NCI-H1417 treated with DMSO at 0.1 percent for 48 hours (cell line): ENCODE data around the gene SLC25A21.
"Not testable (repeated sequence)": the region's sequence is repeated elsewhere in the genome, so short reads cannot be mapped to it uniquely, and the experiment has no call there.

Source experiments
- DNase-seq: peaks from one replicate; lab custom pipeline; 2025; lab: John Stamatoyannopoulos, UW

SLC25A21 gene

DNA sequence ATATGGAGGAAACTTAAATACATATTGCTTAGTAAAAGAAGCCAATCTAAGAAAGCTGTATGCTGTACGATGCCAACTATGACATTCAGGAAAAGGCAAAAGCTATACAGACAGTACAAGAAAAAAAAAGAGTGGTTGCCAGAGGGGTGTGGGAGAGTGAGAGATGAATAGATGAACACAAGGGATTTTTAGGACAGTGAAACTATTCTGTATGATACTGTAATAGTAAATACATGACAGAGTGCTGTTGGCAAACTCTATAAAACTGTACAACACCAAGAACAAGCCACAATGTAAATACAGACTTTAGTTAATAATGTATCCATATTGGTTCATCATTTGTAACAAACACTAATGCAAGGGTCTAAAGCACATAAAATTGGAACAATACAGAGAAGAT lies 14.5 kb upstream of the SLC25A21 start:
- no peak for DNase-seq

DNA sequence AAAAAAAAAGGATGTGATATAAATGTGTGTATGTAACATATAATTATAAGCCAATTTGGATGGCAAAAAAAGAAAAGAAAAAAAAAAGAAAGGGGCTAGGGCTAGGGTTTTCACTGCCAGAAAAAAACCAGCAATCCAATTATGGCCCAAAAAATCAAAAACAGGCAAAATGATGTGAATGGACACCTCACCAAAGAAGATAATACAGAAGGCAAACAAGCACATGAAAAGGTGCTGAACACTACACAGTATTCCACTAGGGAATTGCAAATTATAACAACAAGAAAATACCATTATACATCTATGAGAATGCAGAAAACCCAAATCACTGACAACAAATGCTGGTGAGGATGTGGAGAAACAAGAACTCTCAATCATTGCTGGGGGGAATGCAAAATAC lies 13.3 kb upstream of the SLC25A21 start:
- DNase-seq = no peak

DNA sequence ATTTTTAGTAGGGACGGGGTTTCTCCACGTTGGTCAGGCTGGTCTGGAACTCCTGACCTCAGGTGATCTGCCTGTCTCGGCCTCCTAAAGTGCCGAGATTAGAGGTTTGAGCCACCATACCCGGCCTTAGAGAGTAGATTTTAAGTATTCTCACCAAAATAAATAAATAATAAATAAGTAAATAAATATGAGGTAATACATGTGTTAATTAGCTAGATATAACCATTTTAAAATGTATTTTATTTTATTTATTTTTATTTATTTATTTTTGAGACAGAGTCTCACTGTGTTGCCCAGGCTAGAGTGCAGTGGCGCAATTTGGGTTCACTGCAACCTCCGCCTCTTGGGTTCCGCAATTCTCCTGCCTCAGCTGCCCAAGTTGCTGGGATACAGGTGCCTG lies 12.1 kb upstream of the SLC25A21 start:
- not testable (repeated sequence) for DNase-seq

DNA sequence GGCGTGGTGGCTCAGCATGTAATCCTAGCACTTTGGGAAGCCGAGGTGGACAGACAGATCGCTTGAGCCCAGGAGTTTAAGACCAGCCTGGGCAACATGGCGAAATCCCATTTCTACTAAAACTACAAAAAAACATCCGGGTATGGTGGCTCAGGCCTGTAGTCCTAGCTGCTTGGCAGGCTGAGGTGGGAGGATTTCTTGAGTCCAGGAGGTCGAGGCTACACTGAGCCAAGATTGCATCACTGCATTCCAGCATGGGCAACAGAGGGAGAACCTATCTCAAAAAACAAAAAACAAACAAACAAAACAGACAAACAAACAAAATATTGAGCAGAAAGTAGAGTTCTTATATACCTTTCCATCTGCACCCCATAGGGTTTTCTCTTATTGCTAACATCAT lies 9.0 kb upstream of the SLC25A21 start:
- no peak for DNase-seq

DNA sequence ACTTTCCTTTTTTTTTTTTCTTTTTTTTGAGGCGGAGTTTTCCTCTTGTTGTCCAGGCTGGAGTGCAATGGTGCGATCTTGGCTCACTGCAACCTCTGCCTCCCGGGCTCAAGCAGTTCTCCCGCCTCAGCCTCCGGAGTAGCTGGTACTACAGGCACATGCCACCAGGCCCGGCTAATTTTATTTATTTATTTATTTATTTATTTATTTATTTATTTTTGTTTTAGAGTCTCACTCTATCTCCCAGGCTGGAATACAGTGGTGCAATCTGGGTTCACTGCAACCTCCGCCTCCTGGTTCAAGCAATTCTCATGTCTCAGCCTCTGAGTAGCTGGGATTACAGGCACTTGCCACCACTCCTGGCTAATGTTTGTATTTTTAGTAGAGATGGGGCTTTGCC lies 8.5 kb upstream of the SLC25A21 start:
- not testable (repeated sequence) for DNase-seq

DNA sequence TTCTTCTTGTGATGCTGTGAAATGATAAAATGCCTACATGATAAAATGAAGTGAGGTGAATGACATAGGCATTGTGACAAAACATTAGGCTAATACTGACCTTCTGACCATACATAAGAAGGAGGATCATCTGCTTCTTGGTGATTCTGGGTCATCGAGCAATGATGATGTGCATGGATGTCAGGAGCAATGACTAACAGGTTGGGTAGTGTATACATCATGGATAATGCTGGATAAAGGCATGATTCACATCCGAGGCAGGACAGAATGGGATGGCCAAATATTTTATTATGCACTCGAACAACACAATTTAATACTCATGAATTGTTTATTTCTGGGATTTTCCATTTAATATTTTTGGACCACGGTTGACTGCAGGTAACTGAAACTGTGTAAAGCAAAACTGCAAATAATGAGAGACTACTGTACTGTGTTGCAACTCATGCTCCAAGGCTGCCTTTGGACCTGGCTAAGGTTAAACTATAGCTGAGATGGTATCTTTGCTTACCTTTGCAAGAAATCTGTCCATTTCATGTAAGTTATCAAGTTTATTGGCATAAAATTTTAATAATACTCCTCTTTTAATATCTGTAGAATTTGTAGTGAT lies 7.6 kb upstream of the SLC25A21 start:
- DNase-seq = no peak

DNA sequence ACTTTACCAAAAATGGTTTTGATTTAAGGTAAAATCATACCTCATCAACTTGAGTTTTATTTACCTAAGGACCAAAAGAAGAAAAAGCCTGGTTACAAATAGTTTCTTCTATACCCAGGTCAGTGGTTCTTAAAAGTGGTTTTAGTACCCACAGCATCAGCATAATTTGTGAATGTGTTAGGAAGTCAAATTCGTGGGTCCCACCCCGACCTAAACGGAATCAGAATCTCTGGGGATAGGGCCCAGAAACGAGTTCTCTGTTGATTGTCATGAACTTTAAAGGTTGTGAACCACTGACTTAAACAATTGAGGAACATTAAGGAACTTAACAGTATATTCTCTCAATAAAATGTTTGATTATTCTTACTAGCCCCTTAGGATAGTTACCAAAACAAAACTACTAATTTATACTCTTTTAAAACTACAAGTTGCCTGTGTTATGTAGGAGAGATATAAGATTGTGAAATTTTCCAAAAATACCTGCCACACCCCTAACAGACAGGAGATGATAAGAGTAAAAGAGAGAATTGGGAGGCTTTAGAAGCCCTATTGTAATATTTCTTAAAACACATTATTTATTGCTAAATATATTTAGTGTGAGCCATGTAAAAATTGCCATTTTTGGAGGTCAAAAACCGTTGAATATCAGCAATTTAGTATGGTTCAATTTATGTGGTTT lies 669 bp upstream of the SLC25A21 start:
- no peak for DNase-seq

DNA sequence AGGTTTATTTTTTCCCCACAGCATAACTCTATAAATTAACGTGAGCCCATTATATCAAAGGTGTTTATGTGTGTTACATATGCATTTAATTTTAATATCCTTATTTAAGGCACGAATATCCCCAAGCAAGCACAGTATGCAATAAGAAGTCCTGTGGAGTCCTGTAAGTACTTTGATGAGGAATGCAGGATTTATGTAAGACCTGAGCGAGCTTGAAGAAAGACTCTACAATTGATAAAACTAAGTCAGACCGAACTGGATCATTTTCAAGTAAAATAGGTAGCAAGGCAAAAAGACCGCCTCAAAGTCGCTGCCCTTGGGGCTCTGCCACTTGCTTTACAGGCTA lies 755 bp downstream of the SLC25A21 start:
- DNase-seq = no peak

DNA sequence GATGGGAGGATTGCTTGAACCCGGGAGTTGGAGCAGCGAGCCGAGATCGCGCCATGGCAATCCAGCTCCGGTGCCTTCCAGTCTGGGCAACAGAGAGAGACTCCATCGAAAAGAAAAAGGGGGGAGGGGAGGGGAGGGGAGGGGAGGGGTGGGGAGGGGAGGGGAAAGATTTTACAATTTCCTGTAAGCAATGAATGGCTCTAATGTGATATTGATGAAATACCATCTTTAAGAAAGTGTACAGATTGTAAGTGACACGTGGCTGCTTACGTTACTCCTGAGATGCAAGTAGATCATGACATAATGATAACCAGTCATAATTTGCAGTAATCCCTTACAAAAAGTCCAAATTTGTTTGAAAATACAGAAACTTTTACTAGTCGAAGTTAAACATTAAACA lies 1.4 kb downstream of the SLC25A21 start:
- DNase-seq = no peak

DNA sequence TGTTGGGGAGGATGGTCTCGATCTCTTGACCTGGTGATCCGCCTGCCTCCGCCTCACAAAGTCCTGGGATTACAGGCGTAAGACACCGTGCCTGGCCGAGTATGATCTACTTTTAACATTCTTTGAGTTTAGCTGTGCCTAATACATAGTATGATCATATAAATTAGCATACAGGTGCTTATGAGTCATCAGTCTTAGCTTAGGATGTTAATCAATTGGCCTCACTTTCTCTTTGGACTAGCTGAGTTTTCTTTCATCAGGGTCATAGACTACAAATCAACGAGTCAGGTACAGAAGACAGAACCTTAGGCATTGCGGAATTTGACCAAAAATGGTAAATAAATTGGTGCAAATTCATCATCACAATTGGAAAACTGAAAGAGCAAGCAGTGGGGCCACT lies 2.2 kb downstream of the SLC25A21 start:
- no peak for DNase-seq

DNA sequence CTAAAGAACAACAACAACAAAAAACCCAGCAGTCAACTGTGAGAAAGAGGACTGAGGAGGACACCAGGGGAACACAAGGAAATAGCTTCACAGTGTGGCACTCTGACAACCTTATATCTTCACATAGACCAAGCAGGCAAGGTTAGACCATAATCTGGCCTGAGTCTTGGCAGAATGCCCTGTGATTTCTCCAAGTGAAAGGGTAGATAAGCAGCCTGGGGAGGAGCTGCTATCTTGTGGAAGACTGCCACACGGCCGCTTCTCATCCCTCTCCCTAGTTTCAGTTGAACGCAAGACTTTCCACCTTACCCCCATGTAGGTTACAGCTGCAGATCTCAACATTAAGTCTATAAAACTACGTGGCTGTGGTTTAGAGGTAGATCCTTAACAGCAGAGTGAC lies 3.7 kb downstream of the SLC25A21 start:
- DNase-seq = no peak

DNA sequence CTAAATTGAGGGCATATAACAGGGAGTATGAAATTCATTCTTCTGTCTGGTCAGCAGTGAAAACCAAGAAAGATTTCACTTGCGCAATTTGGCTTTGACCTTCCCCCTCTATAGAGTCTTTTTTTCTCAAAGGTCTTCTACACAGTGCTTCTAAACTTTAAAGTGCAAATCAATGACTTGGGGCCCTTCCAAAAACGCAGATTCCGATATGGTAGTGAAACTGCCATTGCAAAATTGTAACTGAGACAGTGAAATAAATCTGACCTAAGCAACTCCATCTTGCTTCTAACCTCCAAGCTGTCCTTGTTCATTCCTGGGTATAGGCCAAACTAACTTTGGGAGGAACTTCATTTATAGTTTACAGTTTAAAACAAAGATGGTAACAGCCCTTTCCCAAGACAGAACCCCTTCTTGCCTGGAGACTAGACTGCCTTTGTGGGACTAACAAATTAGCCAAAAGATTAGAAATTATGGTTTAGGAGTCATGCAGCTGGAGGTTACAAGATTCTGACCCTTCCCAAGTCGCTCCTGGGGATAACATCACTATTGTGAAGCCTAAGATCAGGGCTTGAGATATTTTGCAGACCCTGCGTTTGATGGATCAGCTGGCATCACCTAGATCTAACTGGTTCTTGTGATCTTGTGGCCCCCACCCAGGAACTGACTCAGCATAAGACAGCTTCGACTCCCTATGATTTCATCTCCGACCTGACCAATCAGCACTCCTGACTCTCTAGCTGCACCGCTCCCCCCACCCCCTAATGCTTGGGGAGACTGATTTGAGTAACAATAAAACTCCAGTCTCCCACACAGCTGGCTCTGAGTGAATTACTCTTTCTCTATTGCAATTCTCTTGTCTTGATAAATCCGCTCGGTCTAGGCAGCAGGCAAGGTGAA lies 5.0 kb downstream of the SLC25A21 start:
- no peak for DNase-seq

DNA sequence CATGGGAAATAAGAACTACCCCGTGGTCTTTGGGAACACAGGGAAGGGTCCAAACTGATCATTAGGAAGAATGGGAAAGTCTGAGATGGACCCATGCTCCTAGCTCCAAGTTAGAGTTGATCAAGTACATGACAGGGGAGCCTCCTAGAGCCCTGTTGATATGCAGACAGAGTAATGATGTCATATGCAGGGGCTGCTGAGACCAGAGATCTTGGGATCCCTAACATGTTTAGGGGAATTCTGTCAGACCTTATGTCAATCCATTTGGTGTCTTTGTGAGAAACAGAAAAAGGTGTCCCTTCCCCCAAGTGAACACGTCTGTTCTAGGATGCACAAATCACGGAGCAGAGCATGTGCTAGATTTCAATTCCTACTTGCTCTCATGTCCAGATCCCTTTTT lies 6.6 kb downstream of the SLC25A21 start:
- DNase-seq = no peak

DNA sequence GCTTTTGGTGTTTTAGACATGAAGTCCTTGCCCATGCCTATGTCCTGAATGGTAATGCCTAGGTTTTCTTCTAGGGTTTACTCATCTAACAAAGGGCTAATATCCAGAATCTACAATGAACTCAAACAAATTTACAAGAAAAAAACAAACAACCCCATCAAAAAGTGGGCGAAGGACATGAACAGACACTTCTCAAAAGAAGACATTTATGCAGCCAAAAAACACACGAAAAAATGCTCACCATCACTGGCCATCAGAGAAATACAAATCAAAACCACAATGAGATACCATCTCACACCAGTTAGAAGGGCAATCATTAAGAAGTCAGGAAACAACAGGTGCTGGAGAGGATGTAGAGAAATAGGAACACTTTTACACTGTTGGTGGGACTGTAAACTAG lies 10.1 kb downstream of the SLC25A21 start:
- DNase-seq = not testable (repeated sequence)

DNA sequence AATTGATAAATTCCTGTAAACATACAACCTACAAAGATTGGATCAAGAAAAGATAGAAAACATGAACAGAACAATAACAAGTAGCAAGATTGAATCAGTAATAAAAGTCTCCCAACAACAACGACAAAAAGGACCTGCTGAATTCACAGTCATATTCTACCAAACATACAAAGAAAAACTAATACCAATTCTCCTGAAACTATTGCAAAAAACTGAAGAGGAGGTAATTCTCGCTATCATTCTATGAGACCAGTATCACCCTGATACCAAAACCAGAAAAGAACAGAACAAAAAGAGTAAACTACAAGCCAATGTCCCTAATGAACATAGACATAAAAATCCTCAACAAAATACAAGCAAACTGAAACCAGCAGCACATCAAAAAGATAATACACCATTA lies 14.4 kb downstream of the SLC25A21 start:
- DNase-seq = no peak

DNA sequence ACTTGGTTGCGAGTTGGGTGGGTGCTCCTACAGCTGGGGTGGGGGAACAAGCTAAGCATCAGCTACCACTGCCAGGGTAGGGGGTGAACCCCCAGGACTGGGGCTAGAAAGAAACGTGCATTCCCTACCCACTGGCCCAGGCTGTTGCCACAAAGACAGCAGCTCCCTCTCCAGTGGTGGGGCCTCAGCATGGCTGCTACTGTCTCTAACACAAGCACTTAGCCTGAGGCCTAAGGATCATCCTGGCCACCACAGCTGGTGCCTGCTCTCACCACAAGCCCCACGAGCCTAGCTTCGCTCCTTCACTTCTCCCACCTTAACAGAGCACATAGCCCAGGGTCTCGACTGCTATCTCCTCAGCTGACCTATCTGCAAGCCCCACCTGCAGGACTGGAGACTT lies 18.9 kb downstream of the SLC25A21 start:
- DNase-seq = no peak

DNA sequence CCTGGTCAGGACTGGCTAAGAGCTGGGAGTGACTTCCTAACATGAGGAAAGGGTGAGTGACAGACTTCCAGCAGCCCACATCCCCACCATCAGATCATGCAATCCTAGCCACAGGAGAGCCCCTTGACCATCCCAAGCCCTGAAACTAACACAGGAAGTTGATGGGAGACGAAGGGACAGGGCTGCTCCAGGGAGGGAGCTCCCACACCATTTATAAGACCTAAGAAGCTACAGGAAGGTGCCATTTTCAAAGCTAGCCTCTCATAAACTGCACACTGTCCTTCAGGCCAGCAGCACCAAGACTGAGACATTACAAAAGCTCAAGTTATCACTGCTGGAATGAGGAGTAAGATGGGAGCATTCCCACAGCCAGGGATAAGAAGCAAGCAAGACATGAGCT lies 19.4 kb downstream of the SLC25A21 start:
- no peak for DNase-seq

DNA sequence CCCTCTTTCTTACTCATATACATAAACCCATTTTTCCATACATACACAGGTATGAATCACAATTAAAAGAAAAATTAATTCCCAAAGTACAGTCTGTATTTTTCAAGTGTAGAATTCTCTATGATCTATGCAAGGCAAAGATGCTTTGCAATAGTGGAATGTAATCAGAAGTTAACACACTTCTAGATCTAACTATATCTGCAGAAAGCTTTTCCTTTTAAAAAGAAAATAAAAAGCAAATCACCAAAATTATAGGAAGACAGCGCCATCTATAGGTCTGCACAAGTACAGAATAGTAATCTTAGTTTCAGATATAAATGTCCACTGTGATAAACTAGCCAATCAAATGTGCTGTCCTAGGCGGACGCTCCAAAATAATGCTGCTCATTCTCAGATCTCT lies 22.0 kb downstream of the SLC25A21 start:
- peak; percentile 46 for DNase-seq

DNA sequence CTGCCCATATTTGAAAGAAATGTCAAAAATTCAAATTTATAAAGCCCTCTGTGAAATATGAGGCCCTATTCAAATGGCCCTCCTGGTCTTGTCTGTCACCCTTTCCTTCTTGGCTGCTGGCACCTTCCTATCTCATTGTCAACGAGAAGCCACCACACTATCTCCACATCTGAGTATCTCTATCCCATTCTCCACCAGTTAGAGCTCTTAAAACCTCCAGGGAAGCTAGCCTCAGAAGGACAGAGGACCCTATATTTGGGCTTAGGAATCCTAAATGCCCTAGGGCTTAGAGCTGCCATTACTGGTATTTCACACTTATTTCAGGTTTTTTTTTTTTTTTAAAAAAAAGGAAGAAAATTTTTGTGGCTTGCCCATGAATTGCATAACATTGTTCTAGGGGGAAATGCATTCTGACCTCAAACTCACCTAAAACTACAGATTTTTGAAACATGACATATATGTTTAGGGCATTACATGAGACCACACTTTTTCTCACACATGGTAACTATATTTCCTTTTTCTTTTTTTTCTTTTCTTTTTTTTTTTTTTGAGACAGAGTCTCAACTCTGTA lies 25.0 kb downstream of the SLC25A21 start:
- DNase-seq = no peak

DNA sequence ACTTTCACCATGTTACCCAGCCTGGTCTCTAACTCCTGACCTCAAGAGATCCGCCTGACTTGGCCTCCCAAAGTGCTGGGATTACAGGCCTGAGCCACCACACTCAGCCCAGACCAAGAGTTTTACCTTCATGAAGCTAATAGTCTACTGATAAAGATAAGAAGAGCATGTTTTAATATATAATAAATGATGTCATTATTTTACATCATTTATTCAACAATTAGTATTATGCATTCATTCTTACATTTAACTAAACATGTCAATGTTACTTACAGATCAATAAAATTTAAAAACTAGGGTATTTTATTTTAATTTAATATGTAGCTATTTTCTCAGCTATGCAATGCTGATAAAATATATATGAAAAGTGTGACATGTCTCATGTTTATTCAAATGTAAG lies 26.0 kb downstream of the SLC25A21 start:
- DNase-seq = not testable (repeated sequence)

DNA sequence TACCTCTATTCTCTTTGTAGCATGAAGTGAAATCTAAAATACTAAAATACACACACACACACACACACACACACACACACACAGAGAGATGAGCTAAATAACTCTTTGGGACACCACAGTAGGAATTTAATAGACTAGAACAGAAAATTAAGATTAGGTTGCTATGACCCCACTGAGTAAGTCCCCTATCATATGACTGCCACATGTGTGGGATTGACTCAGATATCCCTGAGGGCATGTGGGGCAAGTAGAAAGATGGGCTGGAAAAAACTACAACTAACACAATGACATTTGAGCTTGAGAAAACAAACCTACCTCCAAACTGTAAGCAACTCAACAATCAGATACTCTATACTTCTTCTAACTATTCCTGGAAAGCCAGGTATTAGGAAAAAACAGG lies 27.0 kb downstream of the SLC25A21 start:
- no peak for DNase-seq

DNA sequence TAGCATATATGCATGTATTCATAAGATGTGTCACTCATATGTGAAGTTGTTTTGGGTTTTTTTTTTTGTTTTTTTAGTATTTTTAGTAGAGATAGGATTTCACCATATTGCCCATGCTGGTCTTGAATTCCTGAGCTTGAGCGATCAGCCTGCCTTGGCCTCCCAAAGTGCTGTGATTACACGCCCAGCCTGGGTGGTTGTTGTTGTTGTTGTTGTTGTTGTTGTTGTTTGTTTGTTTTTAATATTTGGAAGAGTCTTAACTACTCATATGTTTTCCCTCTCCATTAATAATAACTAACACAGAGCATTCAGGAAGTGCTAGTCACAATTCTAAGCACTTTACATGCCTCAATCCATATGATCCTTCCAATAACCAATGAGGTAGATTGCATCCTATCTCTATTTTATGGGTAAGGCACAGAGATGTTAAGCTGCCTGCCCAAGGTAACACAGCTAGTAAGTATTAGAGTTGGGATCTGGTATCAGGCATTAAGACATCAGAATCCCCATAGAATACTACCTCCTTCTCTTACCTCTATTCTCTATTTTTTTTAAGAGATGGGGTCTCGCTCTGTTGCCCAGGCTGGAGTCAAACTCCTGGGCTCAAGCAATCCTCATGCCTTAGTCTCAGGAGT lies 27.6 kb downstream of the SLC25A21 start:
- DNase-seq = no peak
